HepG2 (cell line): Measurements from ENCODE around the gene TMEM204. TPM values are rescaled to one million over a fixed set of nuclear protein-coding genes. Genes with fewer than 3 reads are reported as not detected.

ENCODE experiments used
- DR1 ChIP-seq: sonication (generic); formaldehyde crosslinking; IDR thresholded peaks from 2 replicates; pipeline ENCODE4 v1.8.0; 2021; ENCODE audit warnings: mild to moderate bottlenecking, missing genetic modification reagents, inconsistent platforms
- EHMT2 ChIP-seq: fragments of 200-600 bp; sonication (generic); IDR thresholded peaks from 2 replicates; pipeline ENCODE4 v1.7.0; 2017; ENCODE audit warnings: antibody characterized with exemption, low read depth, low read length, borderline replicate concordance
- FOXK2 ChIP-seq: fragments of 450-650 bp; IDR thresholded peaks from 2 replicates; pipeline ENCODE4 v1.6.1; 2016
- NFYB ChIP-seq: sonication (generic); formaldehyde crosslinking; IDR thresholded peaks from 2 replicates; pipeline ENCODE4 v1.4.0; 2020; ENCODE audit warnings: missing genetic modification reagents
- PLSCR1 ChIP-seq: sonication (generic); formaldehyde crosslinking; IDR thresholded peaks from 2 replicates; pipeline ENCODE4 v1.5.0; 2020; ENCODE audit warnings: missing genetic modification reagents, mild to moderate bottlenecking, borderline replicate concordance
- PPARG ChIP-seq: conservative IDR thresholded peaks from 2 replicates; pipeline ENCODE4 v1.6.1; 2016; ENCODE audit warnings: missing biosample characterization, missing genetic modification reagents
- PRDM15 ChIP-seq: sonication (generic); formaldehyde crosslinking; IDR thresholded peaks from 2 replicates; pipeline ENCODE4 v1.4.0; 2020; ENCODE audit warnings: missing genetic modification reagents
- SNAPC2 ChIP-seq: sonication (generic); formaldehyde crosslinking; IDR thresholded peaks from 2 replicates; pipeline ENCODE4 v1.8.1; 2022; ENCODE audit warnings: mild to moderate bottlenecking, missing genetic modification reagents
- STAT6 ChIP-seq: sonication (generic); formaldehyde crosslinking; IDR thresholded peaks from 2 replicates; pipeline ENCODE4 v1.4.0; 2020; ENCODE audit warnings: missing genetic modification reagents, mild to moderate bottlenecking, borderline replicate concordance
- polyA plus RNA-seq, 8 experiments: library from polyadenylated mRNA; depleted of rRNA in 3 of 8; stranded (reverse) in 7 of 8; unstranded in 1 of 8; fragments of >200 nt; fragmentation: Illumina TruSeq in 4 of 8; extraction: Trizol in 4 of 8; gene quantifications; 2 replicates each; pipeline versions ENCODE4 v1.2.1 to v1.2.3, GENCODE V29; 2011 to 2016; ENCODE audit warnings: low read depth in 4 of 8, missing spikeins in 1 of 8, mixed read lengths in 1 of 8; ENCODE audit not compliant: insufficient read depth in 1 of 8
- total RNA-seq, 5 experiments: library from RNA; depleted of rRNA; stranded (reverse); fragments of >200 nt; fragmentation: Illumina TruSeq; extraction: Trizol; gene quantifications; 2 replicates each; pipeline ENCODE4 v1.2.3, GENCODE V29; 2016; ENCODE audit warnings: low read depth in 1 of 5
- TF ChIP-seq, protein P1 (sequence below): sonication (generic); formaldehyde crosslinking; IDR thresholded peaks from 2 replicates; pipeline ENCODE4 v1.8.1; 2023; ENCODE audit warnings: missing genetic modification reagents, inconsistent platforms, borderline replicate concordance
- TF ChIP-seq, protein P2 (sequence below): sonication (generic); formaldehyde crosslinking; IDR thresholded peaks from 2 replicates; pipeline ENCODE4 v1.4.0; 2020; ENCODE audit warnings: missing genetic modification reagents, borderline replicate concordance
- TF ChIP-seq, protein P3 (sequence below): sonication (generic); formaldehyde crosslinking; IDR thresholded peaks from 2 replicates; pipeline ENCODE4 v1.5.1; 2020; ENCODE audit warnings: missing genetic modification reagents, mild to moderate bottlenecking, borderline replicate concordance
- TF ChIP-seq, protein P4 (sequence below): sonication (generic); formaldehyde crosslinking; IDR thresholded peaks from 2 replicates; pipeline ENCODE4 v1.4.0; 2020; ENCODE audit warnings: mild to moderate bottlenecking, missing genetic modification reagents, borderline replicate concordance

Gene TMEM204
- total and polyA plus RNA-seq, 2 of the 13 experiments (the other 11 are each of a cell fraction or from before 2014, with no cell fraction given) = not detected

GRCh38 chr16:1492923-1493745, 40.3 kb upstream of the TMEM204 start, which contains the start of gene TELO2 (continued):
- TF ChIP-seq STAT6 (CRISPR knock-in tag) (no peak), EHMT2 (no peak), DR1 (CRISPR knock-in tag) (no peak), PPARG (CRISPR knock-in tag) (no peak), NFYB (peak; percentile 25; the same call in 1 of the 2 replicates), PLSCR1 (CRISPR knock-in tag) (no peak), PRDM15 (CRISPR knock-in tag) (no peak), SNAPC2 (no peak), FOXK2 (peak; percentile 18; the same call in 1 of the 2 replicates)
- TF ChIP-seq, protein P1, sequence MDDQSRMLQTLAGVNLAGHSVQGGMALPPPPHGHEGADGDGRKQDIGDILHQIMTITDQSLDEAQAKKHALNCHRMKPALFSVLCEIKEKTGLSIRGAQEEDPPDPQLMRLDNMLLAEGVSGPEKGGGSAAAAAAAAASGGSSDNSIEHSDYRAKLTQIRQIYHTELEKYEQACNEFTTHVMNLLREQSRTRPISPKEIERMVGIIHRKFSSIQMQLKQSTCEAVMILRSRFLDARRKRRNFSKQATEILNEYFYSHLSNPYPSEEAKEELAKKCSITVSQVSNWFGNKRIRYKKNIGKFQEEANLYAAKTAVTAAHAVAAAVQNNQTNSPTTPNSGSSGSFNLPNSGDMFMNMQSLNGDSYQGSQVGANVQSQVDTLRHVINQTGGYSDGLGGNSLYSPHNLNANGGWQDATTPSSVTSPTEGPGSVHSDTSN (CRISPR knock-in tag) = no peak
- TF ChIP-seq, protein P2, sequence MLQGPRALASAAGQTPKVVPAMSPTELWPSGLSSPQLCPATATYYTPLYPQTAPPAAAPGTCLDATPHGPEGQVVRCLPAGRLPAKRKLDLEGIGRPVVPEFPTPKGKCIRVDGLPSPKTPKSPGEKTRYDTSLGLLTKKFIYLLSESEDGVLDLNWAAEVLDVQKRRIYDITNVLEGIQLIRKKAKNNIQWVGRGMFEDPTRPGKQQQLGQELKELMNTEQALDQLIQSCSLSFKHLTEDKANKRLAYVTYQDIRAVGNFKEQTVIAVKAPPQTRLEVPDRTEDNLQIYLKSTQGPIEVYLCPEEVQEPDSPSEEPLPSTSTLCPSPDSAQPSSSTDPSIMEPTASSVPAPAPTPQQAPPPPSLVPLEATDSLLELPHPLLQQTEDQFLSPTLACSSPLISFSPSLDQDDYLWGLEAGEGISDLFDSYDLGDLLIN (CRISPR knock-in tag) = no peak
- TF ChIP-seq, protein P3, sequence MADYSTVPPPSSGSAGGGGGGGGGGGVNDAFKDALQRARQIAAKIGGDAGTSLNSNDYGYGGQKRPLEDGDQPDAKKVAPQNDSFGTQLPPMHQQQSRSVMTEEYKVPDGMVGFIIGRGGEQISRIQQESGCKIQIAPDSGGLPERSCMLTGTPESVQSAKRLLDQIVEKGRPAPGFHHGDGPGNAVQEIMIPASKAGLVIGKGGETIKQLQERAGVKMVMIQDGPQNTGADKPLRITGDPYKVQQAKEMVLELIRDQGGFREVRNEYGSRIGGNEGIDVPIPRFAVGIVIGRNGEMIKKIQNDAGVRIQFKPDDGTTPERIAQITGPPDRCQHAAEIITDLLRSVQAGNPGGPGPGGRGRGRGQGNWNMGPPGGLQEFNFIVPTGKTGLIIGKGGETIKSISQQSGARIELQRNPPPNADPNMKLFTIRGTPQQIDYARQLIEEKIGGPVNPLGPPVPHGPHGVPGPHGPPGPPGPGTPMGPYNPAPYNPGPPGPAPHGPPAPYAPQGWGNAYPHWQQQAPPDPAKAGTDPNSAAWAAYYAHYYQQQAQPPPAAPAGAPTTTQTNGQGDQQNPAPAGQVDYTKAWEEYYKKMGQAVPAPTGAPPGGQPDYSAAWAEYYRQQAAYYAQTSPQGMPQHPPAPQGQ (CRISPR knock-in tag) = no peak
- TF ChIP-seq, protein P4, sequence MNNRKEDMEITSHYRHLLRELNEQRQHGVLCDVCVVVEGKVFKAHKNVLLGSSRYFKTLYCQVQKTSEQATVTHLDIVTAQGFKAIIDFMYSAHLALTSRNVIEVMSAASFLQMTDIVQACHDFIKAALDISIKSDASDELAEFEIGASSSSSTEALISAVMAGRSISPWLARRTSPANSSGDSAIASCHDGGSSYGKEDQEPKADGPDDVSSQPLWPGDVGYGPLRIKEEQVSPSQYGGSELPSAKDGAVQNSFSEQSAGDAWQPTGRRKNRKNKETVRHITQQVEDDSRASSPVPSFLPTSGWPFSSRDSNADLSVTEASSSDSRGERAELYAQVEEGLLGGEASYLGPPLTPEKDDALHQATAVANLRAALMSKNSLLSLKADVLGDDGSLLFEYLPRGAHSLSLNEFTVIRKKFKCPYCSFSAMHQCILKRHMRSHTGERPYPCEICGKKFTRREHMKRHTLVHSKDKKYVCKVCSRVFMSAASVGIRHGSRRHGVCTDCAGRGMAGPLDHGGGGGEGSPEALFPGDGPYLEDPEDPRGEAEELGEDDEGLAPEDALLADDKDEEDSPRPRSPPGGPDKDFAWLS (CRISPR knock-in tag) = no peak
